Measurements from ENCODE around the gene SIGLEC12.
"Not testable (repeated sequence)": the region's sequence is repeated elsewhere in the genome, so short reads cannot be mapped to it uniquely, and the experiment has no call there.

SIGLEC12 gene

DNA sequence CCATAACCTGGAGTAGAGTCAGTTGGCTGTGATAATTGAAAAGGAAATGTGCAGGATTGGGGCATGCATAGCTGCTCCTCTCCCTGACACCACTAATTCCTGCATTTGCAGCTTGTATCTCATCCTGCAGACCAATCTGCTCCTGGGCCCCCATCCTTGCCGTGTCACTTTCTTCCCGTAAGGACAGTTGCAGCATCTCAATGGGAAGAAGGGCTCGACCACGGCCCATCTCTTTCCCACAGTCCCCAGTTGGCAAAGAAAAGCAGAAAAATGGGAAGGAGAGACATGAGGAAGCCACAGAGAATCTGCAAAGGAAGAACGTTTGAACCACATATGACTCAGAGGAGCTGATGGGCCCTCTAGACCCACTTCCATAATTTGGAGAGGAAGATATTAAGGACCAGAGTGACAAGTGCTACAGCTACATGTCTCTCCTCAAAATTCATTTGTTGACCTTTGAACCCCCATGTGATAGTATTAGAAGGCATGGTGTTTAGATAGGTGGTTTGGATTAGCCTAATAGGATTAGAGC is 1.8 kb upstream of the SIGLEC12 start:
- Histone ChIP-seq H3K4me1 (no peaks in the 10 kb centered on the region), H3K9me3 (peaks cover 0 to 3% (median 0%) of the 10 kb centered on the region in 3 donors), H3K27me3 (peaks cover 0 to 12% of the 10 kb centered on the region in 2 donors), H3K36me3 (no peaks in the 10 kb centered on the region), H3K27ac (no peak overlapping the region), H3K4me3 (no peak overlapping the region)
- intact Hi-C loops (cut with DNase I; ENCODE audit: low total_unique reads), result no loop called here
- DNase-seq, result no peak
- TF ChIP-seq, protein P1, sequence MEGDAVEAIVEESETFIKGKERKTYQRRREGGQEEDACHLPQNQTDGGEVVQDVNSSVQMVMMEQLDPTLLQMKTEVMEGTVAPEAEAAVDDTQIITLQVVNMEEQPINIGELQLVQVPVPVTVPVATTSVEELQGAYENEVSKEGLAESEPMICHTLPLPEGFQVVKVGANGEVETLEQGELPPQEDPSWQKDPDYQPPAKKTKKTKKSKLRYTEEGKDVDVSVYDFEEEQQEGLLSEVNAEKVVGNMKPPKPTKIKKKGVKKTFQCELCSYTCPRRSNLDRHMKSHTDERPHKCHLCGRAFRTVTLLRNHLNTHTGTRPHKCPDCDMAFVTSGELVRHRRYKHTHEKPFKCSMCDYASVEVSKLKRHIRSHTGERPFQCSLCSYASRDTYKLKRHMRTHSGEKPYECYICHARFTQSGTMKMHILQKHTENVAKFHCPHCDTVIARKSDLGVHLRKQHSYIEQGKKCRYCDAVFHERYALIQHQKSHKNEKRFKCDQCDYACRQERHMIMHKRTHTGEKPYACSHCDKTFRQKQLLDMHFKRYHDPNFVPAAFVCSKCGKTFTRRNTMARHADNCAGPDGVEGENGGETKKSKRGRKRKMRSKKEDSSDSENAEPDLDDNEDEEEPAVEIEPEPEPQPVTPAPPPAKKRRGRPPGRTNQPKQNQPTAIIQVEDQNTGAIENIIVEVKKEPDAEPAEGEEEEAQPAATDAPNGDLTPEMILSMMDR (IDR thresholded peaks at IDR 0.05), result no peak

DNA sequence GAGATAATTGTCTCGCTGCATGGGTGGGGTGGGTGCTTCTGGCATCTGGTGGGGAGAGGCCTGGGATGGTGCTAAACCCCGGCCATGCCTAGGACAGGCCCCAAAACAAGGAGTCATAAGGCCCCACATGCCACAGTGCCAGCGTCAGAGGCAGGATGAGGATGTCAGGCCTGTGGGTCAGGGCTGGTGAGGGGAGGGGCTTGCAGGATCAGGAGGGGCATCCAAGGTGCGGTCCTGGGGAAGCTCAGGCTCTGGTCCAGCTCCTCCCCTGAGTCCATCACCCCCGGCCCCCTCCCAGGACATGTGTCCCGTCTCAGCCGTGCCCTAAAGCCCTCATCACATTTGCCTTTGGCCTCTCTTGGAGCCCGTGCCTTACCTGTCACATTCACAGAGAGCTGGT is 669 bp downstream of the SIGLEC12 start:
- H3K4me1 ChIP-seq; DNase-seq; H3K27ac ChIP-seq; H3K9me3 ChIP-seq; H3K36me3 ChIP-seq; H3K4me3 ChIP-seq; intact Hi-C loops (cut with DNase I; ENCODE audit: low total_unique reads): not testable (repeated sequence)
- H3K27me3 ChIP-seq, result peaks cover 0 to 10% of the 10 kb centered on the region in 2 donors

DNA sequence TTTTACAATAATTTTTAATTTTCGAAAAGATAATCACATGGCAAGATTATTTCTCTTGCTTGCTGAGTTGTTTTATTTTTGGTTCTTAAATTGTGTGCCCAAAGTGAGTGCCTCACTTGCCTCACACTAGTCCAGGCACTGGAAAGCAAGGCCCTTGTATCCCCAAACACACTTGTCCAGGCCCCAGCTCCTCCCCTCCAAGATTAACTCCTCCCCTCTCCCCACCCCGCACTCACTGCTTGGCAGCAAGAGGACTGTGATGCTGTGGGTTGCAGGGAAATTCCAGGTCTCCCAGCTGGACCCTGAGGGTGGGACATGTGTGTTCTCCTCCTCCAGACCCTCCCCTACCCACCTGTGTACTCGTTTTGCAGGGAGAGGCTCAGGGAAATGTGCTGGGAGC is 3.9 kb downstream of the SIGLEC12 start:
- Histone ChIP-seq H3K4me1 (no peaks in the 10 kb centered on the region), H3K9me3 (no peaks in the 10 kb centered on the region), H3K36me3 (no peaks in the 10 kb centered on the region), H3K27ac (no peak overlapping the region), H3K27me3 (peaks cover 0 to 10% of the 10 kb centered on the region in 2 donors), H3K4me3 (no peak overlapping the region)
- no peak for DNase-seq
- TF ChIP-seq, protein P1 (IDR thresholded peaks at IDR 0.05), result no peak
- intact Hi-C loops (cut with DNase I; ENCODE audit: low total_unique reads), result no loop called here

DNA sequence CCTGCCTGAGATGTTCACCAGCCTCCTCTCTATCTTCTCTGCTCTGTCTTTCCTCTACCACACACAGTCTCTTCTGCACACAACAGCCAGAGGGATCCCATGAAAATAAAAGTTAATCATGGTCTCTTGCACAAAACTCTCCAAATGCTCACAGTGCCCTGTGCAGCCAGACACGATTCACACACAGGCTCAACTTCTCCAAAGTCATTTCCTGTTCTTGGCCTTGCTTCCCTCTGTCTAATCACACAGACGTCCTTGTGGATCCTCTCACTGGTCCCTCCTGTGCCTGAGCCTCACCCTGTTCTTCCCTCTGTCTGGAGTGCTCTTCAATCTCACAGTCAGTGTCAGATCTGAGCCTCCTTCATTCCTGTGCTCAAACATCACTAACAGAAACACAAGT is 7.8 kb downstream of the SIGLEC12 start:
- Histone ChIP-seq H3K9me3 (no peaks in the 10 kb centered on the region), H3K27me3 (peaks cover 0 to 2% of the 10 kb centered on the region in 2 donors), H3K4me3 (no peak overlapping the region), H3K27ac (no peak overlapping the region), H3K36me3 (no peaks in the 10 kb centered on the region), H3K4me1 (no peaks in the 10 kb centered on the region)
- TF ChIP-seq, protein P1 (IDR thresholded peaks at IDR 0.05), result no peak
- no peak for DNase-seq
- intact Hi-C loops (cut with DNase I; ENCODE audit: low total_unique reads), result no loop called here

DNA sequence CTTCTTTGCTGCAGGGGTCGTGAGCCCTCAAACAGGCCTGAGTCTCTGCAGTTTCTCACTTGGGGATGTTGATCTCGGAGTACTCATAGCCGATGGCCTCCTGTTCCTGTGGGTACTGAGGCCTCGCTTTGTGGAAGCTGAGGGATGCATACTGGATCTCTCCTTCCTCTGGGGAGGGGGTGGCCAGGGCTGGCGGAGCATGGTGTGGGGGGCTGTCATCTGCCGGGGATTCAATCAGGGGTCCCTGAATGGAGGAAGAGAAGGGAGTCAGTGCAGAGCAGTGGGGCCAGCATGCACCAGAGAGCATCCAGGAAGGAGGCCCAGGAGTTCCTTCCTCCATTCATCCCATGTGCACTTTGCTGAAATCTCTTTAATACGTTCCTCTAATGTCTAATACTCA is 10.0 kb downstream of the SIGLEC12 start:
- Histone ChIP-seq H3K36me3 (no peaks in the 10 kb centered on the region), H3K27me3 (peaks cover 0 to 2% of the 10 kb centered on the region in 2 donors), H3K27ac (no peak overlapping the region), H3K4me3 (no peak overlapping the region), H3K4me1 (no peaks in the 10 kb centered on the region), H3K9me3 (no peaks in the 10 kb centered on the region)
- no peak for DNase-seq
- TF ChIP-seq, protein P1 (IDR thresholded peaks at IDR 0.05), result no peak
- intact Hi-C loops (cut with DNase I; ENCODE audit: low total_unique reads), result no loop called here

DNA sequence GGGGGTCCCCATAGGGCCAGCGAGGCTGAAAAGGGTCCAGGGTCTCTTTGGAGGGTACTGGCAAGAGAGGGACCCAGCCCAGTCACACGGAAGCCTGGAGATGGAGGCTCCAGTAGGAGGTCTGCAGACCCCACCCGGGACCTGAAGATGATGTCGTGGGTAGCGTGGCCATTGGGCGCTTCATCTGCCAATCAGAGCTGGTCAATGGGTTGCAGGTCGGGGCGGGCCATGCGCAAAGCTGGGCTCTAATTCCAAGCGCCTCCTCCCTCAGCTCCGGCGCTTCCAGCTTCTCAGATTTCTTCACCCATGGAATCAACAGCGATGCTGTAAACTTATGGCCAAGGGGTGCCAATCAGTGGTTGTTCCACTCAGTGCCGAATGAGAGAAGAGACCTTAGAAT is 10.9 kb downstream of the SIGLEC12 start:
- TF ChIP-seq, protein P1 (IDR thresholded peaks at IDR 0.05), result no peak
- H3K36me3 ChIP-seq, result no peaks in the 10 kb centered on the region
- no peak for DNase-seq
- H3K9me3 ChIP-seq, result no peaks in the 10 kb centered on the region
- intact Hi-C loops (cut with DNase I; ENCODE audit: low total_unique reads), result no loop called here
- no peaks in the 10 kb centered on the region for H3K4me1 ChIP-seq
- H3K27me3 ChIP-seq, result peaks cover 0 to 2% of the 10 kb centered on the region in 2 donors
- H3K4me3 ChIP-seq, result no peak overlapping the region
- no peak overlapping the region for H3K27ac ChIP-seq
